Esophagus mucosa (tissue), 1 donor: ENCODE data around the gene B3GALT4. TPM values are rescaled to one million over a fixed set of nuclear protein-coding genes. Genes with fewer than 3 reads are reported as not detected.
A peak's percentile ranks its signal among the peaks of the same experiment; 100 is the strongest.
"Not testable (repeated sequence)": the region's sequence is repeated elsewhere in the genome, so short reads cannot be mapped to it uniquely, and the experiment has no call there.

Experiments
- ATAC-seq: fragments of 200-7000 bp; cut with Tn5 transposase; one replicate; pipeline ENCODE4 v1.9.1; 2020
- total RNA-seq: library from RNA; stranded (reverse); gene quantifications from one replicate; pipeline ENCODE4 v1.2.4, GENCODE V29; 2023
- donor health status: DM: yes; HTN: yes; CAD: no.

B3GALT4 gene
- total RNA-seq, 1 donor from 2014 or later = 16.9 TPM

DNA sequence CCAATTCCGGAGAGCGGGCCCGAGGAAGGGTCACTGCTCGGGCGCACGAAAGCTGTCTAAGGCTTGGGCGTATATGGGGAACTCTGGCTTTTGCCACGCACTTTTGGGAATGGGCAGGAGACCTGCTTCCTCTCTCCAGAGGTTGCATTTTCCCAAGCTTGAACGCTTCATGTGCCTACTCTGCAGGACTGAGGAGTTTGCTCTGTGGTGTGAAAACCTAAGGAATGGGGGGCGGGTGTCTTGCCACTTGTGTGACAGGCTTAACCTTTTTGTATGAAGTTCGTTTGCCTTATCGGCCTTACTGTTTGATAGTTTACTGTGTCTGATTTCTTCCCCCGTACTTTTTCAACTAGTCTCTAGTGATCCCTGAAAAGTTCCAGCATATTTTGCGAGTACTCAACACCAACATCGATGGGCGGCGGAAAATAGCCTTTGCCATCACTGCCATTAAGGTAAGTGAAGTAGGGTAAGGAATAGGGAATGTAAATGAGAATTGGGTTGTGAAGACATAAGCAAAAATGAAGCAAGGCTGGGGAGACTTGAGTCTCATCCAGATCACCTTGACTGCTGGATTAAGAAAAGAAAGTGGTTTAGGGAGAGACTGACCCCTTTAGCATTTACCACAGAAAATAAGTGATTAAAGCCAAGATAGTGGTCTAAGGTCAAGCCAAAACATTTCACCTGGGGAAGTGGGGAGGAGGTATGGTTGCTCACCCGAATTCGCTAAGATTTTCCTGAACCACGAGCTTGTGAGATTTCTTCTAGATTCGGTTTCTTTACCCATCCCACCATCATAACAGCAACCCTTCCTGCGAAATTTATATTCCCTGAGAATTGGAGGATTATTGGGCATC is 4.4 kb upstream of the B3GALT4 start:
- ATAC-seq = peak; percentile 1

DNA sequence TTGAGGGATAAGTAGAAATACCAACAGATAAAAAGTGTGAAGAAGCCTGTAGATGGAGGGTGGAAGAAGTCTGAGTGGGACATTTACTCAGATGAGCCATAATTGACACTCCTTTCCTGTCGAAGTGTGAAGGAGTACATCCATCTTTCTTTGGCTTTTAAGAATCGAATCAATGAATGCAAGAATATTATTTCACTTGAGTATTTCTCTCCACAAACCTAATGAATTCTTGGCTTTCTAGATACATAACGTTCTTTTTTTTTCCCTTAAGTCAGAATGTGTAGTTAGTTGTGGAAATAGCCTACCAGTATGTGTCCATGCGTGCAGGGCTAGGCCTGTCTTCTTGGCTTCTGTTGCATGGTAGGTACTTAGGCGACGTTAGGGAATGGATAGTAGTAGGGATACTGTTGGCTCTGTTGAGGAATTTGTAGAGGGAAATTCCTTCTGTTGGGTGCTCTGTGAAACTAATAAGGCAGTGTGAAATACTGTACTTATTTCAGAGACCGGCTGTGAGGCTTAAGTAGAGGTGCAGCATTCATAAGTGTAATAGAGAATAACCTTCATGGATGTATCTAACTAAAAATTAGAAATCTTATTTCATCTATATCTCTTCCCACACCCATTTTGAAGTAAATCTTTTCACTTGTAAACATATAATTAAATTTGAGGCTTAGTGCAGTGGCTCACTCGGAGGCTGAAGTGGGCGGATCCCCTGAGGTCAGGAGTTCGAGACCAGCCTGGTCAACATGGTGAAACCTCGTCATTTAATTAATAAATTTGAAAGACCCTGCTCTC is 3.6 kb upstream of the B3GALT4 start:
- no peak for ATAC-seq

DNA sequence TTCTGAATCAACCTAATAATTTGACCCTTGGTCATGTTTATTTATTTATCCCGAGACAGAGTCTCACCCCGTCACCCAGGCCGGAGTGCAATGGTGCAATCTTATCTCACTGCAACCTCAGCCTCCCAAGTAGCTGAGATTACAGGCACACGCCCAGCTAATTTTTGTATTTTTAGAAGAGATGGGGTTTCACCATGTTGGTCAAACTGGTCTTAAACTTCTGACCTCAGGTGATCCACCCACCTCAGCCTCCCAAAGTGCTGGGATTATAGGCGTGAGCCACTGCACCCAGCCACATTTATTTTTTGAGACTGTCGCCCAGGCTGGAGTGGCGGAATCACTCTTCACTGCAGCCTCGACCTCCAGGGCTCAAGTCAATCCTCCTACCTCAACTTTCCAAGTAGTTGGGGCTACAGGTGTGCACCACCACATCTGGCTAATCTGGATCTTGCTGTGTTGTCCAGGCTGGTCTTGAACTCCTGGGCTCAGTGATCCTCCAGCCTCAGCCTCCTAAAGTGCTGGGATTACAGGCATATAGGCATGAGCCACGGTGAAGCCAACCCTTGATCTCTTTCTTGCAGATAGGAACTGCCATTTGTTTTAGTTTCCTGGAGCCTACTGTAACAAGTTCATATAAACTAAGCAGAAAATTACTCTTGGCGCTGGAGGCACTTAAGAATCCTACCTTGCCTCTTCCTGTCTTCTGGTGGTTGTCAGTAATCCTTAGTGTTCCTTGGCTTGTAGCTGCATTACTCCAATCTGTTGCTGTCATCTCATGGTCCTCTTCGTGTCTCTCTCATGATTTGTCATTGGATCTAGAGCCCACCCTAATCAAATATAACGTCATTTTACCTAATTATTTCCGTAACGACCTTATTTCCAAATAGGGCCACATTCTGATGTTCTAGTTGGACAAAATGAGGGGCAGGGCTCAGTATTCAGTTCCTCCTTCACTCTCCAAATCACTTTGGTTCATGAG is 2.7 kb upstream of the B3GALT4 start:
- ATAC-seq = no peak

DNA sequence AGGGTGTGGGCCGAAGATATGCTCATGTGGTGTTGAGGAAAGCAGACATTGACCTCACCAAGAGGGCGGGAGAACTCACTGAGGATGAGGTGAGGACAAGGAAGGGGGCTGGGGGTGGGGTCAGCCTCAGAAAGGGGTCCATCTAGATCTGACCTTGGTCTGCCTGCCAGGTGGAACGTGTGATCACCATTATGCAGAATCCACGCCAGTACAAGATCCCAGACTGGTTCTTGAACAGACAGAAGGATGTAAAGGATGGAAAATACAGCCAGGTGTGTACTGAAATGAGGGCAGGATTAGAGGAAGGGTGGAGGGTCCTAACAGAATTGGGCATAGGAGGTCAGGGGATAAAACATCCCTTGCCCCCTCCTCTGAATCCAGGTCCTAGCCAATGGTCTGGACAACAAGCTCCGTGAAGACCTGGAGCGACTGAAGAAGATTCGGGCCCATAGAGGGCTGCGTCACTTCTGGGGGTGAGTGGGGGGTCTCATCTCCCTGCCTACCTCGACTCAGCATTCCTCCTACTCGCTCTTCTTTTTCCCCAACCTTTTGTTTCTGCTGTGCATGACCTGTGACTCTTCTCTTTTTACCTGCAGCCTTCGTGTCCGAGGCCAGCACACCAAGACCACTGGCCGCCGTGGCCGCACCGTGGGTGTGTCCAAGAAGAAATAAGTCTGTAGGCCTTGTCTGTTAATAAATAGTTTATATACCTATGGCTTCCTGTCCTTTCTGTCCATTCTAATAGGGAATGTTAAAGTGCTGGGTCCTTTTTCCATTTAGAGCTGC is 935 bp upstream of the B3GALT4 start:
- ATAC-seq = not testable (repeated sequence)

DNA sequence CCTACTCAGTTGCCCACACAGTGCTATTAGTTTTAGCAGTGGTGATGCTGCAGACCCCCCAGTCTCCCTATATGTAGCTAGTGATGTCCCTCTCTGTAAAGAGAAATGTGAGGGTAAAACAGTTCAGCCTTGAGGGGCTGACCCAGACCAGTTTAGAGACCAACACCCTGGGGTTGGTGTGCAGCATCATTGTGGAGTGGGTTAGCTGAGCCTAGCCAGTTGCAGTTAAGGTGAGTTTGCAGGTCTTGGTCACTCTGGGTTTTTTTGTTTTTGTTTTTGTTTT is 401 bp upstream of the B3GALT4 start:
- ATAC-seq = no peak

DNA sequence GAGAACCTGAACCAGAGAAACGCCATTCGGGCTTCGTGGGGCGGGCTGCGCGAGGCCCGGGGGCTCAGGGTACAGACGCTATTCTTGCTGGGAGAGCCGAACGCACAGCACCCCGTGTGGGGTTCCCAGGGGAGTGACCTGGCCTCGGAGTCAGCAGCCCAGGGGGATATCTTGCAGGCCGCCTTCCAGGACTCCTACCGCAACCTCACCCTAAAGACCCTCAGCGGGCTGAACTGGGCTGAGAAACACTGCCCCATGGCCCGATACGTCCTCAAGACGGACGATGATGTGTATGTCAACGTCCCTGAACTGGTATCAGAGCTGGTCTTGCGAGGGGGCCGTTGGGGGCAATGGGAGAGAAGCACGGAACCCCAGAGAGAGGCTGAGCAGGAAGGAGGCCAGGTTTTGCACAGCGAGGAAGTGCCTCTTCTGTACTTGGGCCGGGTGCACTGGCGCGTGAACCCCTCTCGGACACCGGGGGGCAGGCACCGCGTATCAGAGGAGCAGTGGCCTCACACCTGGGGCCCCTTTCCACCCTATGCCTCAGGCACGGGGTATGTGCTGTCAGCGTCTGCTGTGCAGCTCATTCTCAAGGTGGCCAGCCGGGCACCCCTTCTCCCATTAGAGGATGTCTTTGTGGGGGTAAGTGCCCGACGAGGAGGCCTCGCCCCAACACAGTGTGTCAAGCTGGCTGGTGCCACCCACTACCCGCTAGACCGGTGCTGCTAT is 904 bp downstream of the B3GALT4 start:
- ATAC-seq = peak; percentile 3

DNA sequence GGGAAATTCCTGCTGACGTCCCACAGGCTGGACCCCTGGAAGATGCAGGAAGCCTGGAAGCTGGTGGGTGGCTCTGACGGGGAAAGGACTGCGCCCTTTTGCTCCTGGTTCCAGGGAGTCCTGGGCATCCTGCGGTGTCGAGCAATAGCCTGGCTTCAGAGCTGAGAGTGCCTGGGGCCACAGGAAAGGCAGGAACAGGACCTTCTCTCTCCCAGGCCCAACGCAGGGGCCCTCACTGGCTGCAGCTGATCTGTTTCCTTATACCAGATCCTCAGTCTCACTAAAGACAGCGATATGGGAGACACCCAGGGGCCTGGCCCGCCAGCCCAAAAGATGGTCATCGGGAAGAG is 1.4 kb downstream of the B3GALT4 start:
- ATAC-seq = no peak

DNA sequence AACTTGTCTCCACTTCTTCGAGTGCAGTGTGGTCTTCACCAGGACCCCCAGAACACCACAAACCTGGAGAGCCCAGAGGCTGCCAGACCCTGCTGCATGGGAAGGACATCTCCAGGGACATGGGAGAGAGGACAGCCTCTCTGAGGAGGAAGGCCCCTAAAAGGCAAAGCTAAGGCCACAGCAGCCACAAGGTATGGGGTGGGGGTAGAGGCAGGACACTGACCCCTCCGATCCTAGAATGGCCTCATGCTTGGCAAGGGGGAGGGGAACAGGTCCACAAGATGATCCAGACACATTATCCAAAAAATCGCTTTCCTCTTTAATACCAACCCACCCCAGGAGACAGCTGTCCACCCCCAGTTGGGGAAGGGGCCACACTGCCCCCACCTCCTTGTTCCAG is 1.9 kb downstream of the B3GALT4 start:
- no peak for ATAC-seq

DNA sequence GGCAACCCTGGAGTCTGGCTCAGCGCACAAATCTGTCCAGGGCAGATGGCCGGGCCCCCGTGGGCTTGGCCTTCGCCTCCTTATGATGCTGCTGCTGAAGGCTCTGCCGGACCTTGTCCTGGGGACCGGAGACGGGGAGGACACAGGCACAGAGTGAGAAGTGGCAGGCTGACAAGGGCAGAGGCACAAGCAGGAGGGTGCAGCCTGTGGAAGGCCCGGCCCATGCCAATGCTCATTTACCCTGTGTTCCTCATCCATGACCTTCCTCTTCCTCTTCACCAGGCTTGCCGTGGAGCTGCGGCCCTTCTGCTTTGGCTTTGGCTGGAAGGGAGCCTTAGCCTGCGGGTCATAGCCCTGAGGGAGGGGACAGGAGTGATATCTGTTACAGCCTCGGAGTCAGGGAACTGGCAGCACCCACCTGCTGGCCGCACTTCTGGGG is 2.4 kb downstream of the B3GALT4 start:
- no peak for ATAC-seq

DNA sequence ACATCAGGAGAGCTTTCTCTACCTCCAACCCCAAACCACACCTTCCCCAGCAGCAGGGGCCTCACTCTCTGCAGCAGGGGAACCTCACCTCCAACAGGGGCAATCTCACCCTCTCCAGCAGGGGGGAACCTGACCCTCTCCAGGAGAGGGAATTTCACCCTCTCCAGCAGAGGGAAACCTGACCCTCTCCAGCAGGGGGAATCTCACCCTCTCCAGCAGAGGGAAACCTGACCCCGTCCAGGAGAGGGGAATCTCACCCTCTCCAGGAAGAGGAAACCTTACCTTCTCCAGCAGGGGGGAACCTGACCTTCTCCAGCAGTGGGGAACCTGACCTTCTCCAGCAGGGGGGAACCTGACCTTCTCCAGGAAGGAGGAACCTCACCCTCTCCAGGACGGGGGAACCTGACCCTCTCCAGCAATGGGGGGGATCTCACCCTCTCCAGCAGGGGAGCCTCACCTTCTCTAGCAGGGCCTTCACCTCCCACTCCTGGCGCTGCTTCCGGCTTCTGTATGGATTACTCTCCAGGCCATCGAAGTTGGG is 3.1 kb downstream of the B3GALT4 start:
- ATAC-seq = peak; percentile 17

DNA sequence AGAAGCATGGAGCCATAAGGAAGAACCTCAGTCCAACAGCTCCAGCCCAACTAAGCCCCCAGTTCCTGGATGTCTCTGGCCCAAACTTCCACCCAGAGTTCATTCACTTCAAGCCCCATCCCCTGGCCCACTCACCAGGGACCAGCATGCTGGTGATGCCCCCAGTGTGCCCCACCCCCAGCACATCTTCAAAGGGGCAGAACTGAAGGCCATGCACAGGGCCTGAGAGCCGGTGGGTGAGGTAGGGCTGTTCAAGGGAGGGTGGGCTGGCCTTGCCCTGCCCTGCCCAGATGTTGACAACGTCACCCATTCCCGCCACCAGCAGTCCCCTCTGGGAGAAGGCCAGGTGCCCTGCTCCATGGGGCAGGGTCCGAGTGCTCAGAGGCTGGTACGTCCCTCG is 3.6 kb downstream of the B3GALT4 start:
- no peak for ATAC-seq

DNA sequence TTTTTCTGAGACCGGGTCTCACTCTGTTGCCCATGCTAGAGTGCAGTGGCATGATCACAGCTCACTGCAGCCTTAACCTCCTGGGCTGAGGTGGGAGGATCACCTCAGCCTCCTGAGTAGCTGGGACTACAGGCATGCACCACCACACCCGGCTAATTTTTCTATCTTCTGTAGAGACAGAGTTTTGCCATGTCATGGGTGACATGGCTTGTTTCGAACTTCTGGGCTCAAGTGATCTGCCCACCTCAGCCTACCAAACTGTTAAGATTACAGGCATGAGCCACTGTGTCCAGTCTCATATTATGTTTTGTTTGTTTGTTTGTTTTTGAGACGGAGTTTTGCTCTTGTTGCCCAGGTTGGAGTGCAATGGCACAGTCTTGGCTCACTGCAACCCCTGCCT is 8.3 kb downstream of the B3GALT4 start:
- ATAC-seq = not testable (repeated sequence)

DNA sequence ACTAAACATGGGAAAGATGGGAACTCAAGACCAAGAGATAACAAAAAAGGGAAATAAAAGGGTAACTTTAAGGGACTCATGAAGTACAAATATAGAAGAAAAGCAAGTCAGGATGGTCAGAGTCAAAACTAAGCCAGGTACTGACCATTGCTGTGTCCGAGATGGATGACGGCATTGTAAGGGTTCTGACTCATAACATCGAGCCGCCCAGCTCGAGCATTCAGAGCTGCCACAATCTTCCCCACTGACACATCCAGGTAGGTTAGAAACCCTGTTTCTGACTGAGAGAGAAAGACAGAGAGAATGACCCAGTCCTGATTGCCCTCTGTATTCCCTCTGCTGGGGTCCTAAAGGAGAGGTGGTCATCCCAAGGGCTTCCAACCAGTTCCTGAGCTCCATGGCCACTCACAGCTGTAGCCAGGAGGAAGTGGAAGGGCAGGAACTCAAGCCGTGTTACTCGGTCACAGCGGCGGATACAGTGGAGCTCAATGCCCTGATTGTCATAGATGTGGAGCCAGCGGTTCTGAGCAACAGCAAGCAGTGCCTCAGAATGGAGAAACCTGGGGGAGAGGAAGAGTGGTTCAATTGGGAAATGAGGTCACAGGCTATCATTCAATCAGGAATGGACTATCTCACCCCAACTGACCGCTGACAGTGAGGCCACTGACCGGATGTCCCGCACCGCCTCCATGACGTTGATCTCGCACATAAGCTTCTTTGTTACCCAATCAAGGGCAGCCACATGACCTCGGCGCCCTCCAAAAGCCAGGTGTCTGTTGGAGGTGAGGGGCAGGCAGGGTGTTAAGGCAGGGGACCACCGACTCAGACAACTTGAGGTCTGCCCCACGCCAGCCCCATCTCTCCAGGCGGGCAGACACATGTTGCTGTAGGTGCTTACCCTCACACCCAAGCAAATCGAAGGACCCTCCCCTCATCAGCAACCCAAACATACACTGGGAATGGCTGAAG is 10.3 kb downstream of the B3GALT4 start:
- no peak for ATAC-seq

DNA sequence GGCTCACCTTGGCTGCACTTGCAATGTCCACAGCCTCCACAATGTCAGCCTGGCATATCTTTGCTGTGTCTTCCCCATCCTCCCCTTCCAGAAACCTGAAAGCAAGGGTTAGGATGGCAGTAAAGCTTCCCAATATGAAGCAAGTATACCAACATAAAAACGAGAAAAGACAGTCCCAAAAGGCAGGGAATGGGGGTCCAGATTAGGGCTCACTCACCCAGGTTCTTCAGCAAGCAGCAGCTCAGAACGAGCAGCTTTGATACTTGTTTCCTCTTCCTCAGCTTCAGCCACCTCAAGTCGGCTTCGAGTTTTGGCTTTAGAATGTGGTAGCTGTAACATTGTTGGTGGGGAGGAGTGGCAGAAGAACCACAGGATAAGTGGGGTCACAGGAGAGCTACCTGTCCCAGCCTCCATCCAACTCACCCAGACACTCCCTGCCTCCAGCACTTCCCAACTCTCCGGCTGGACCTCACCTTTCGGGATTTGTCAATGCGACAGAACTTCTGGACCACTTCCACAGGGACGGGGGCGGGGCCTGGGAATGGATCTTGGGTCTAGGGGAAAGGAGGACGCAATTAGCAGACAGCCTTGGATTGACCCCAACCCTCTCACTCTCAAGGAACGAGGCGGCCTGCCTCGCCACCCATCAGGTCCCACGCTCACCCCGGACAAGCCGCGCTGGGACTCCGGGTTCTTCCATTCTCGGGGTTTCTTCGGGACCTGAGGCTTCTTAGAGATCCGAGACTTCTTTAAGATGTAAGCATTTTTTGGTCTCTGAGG is 11.4 kb downstream of the B3GALT4 start:
- no peak for ATAC-seq

DNA sequence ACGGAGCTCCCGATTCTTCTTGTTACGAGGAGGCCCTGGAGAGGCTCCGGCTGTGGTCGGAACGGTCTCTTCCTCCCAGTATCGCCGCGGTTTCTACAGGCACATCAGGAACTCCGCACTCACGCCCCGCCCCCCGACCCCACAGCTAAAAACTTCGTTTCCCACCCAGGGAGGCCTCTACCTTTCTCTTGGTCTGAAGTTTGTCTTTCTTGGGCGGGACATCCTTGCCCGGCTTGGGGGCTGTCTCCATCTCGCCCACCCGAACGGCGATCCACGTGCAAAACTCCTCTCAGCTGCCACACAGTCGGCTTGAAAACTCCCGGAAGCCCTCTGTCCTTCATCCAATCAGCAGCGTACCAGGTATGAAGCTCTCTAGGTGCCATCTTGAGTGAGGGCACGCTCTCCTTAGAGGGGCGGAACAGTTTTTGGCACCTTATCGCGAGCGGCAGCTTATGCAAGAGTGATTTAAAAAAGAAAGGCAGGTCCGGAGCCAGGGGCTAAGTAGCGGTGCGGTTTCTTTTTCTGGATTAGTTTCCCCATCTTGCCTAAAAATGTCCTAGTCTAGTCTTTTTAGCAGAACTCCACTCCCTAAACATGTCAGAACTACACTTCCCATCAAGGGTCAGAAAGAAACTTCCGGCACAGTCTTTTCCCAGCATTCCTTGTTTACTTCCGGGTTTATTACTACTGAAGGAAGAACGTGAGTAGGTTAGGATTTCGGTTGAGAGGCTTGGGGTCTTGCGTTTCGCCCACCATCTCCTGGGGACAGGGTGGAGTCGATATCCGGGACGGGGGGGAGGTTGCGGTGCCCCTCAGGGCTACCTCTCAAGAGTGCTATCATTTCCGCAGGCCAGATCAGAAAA is 12.2 kb downstream of the B3GALT4 start, which contains the start of the genes PFDN6 and WDR46:
Gene PFDN6 (plus strand): TSS at position 681 of the 863 bp plus-strand sequence. CDS start 256 bp downstream, outside the sequence.
Gene WDR46 (minus strand): TSS at position 319 of the 863 bp plus-strand sequence. CDS start 69 bp downstream, at position 250.
- ATAC-seq = peak; percentile 88

DNA sequence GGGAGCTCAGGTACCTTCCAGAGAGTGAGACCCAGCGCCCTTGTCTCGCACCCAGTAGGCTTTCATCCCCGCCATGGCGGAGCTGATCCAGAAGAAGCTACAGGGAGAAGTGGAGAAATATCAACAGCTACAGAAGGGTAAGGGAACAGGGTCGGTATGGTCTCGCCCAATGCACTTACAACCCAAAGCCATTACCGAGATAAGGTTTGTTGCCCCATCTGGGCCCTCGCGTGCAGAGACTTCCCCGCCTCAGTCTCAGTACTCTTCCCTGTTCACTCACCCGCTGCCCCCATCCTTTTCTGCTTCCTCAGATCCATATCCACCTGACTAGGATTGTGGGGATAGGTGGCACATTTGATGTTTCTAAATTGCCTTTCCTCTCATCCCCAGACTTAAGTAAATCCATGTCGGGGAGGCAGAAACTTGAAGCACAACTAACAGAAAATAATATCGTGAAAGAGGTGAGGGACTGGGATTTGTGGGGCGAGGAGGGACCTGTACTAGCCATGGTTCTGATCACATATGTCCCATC is 12.9 kb downstream of the B3GALT4 start:
- peak; percentile 6 for ATAC-seq

DNA sequence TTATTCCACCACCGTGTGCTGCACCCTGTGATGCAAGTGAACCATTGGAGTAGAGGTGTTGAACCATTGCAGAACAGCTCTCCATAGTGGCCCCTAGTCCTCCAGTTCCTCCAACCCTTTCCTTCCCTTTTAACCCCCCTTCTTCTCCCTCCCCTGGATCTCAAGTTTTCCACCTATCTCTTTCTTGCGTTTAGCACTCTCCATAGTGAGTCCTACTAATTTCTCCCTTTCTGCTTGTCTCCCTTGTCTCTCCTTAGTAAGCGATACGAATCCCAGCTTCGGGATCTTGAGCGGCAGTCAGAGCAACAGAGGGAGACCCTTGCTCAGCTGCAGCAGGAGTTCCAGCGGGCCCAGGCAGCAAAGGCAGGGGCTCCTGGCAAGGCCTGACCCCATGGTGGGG is 13.5 kb downstream of the B3GALT4 start:
- no peak for ATAC-seq
